Putamen (tissue), 1 donor: ENCODE results near the gene APOBEC3B.
"Not testable (repeated sequence)": the region's sequence is repeated elsewhere in the genome, so short reads cannot be mapped to it uniquely, and the experiment has no call there.

Source experiments
- DNase-seq: peaks from one replicate; pipeline ENCODE4 v3.0.0-alpha.2; 2016; ENCODE audit warnings: low spot score

The APOBEC3B gene

GRCh38 chr22:38951734-38952133, 30.4 kb upstream of the APOBEC3B start:
- DNase-seq = no peak

- DNase-seq = no peak
Measured at GRCh38 chr22:38952281-38952993, 29.7 kb upstream of the APOBEC3B start.

- DNase-seq = no peak
Measured at GRCh38 chr22:38953091-38953490, 29.1 kb upstream of the APOBEC3B start.

GRCh38 chr22:38953577-38954413, 28.4 kb upstream of the APOBEC3B start:
- DNase-seq = no peak

- no peak for DNase-seq
Measured at GRCh38 chr22:38954414-38955043, 27.6 kb upstream of the APOBEC3B start.

- no peak for DNase-seq
Measured at GRCh38 chr22:38955250-38955905, 26.8 kb upstream of the APOBEC3B start.

- DNase-seq = no peak
Measured at GRCh38 chr22:38955926-38956325, 26.2 kb upstream of the APOBEC3B start.

- DNase-seq = no peak
Measured at GRCh38 chr22:38956551-38956950, 25.6 kb upstream of the APOBEC3B start.

- DNase-seq = no peak
Measured at GRCh38 chr22:38957046-38957770, 24.9 kb upstream of the APOBEC3B start, which contains the start of gene APOBEC3A. Gene APOBEC3A (plus strand): TSS chr22:38957609. CDS start chr22:38957692, 83 bp downstream.

GRCh38 chr22:38957808-38958650, 24.1 kb upstream of the APOBEC3B start:
- DNase-seq = no peak

GRCh38 chr22:38958651-38958943, 23.6 kb upstream of the APOBEC3B start:
- DNase-seq = not testable (repeated sequence)

GRCh38 chr22:38959590-38959989, 22.6 kb upstream of the APOBEC3B start:
- DNase-seq = no peak

GRCh38 chr22:38960673-38961072, 21.5 kb upstream of the APOBEC3B start:
- DNase-seq = not testable (repeated sequence)

GRCh38 chr22:38963291-38963738, 18.8 kb upstream of the APOBEC3B start:
- not testable (repeated sequence) for DNase-seq

- DNase-seq = no peak
Measured at GRCh38 chr22:38963872-38964271, 18.3 kb upstream of the APOBEC3B start.

- no peak for DNase-seq
Measured at GRCh38 chr22:38964306-38964705, 17.8 kb upstream of the APOBEC3B start.

GRCh38 chr22:38964989-38965388, 17.2 kb upstream of the APOBEC3B start:
- DNase-seq = no peak

- DNase-seq = no peak
Measured at GRCh38 chr22:38965614-38966379, 16.4 kb upstream of the APOBEC3B start.

- DNase-seq = no peak
Measured at GRCh38 chr22:38966380-38966702, 15.8 kb upstream of the APOBEC3B start.

GRCh38 chr22:38966942-38967341, 15.2 kb upstream of the APOBEC3B start:
- no peak for DNase-seq
